ENCODE measurements around the gene ACTRT3. TPM values are rescaled to one million over a fixed set of nuclear protein-coding genes. Genes with fewer than 3 reads are reported as not detected.

ACTRT3 gene
- total and polyA plus RNA-seq, 2 donors (not counting 1 experiment from before 2014, with no cell fraction given) = 1.8 to 6.1 TPM

DNA sequence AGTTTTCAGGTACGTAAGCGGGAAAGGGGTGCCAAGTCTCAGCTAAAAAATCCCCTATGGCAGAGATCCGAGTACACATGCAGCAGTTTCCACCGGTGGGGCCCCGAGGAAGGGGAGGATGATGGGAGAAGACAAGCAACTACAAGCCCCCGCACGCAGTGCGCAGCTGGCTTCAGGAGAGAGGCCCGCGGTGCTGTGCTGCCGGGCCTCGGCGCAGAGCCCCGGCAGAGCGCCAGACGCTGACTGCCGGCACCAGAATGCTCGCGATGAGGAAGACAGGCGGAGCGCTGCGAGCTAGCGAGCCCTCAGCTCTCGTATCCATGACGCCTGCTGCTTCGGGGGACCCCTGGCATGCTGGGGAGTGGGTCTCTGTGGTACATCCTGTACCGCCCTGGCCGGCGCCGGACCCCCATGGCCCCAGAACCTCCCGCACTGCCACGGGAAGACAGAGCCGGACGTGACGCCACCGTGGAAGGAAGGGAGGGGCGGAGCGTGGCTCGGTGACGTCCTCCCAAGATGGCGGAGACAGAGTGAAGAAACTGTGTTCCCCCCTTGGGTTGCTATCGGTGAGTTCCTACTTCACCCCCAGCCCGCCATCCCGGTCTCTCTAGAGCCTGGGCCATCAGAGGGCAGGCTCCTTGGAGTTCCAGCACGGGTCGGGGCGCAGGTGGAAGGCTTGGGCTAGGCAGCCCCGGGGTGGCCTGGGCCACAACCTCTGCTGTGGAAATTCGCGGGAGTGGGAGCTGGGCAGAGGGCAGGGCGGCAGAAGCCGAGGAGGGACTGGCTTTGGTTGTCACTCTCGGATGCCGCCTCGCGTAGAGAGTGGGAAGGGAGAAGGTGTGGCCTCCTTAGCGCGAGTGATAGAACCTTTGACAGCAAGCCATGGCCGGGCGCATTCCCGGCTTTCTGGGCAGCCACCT lies 3.8 kb upstream of the ACTRT3 start, which contains the start of gene MYNN:
Gene MYNN (plus strand): TSS at position 500 of the 920 bp plus-strand sequence. CDS start 900 bp downstream, outside the sequence.
- H3K9me3 ChIP-seq (ENCODE audit: control insufficient read depth, insufficient read depth, low read depth, low read length) = no peaks in the 10 kb centered on the region
- peak within 1 kb of the TSS; percentile 86 to 97 (median 91) for H3K4me3 ChIP-seq (replicated peaks in 1 of 4; ENCODE audit: control extremely low read depth in 1 of 4, insufficient read depth in 1 of 4, low read depth in 3 of 4, low read length in 4 of 4)
- peak within 1 kb of the TSS; percentile 75 for H2AFZ ChIP-seq (ENCODE audit: low read length)
- H3K9ac ChIP-seq (ENCODE audit: insufficient read depth, low read length) = peak within 1 kb of the TSS; percentile 97
- no peaks in the 10 kb centered on the region for H4K20me1 ChIP-seq (ENCODE audit: control insufficient read depth, extremely low read depth, insufficient read depth, low read length)
- H3K79me2 ChIP-seq (ENCODE audit: control insufficient read depth, insufficient read depth, low read length) = peaks cover 27% of the 10 kb centered on the region
- H3K27me3 ChIP-seq (ENCODE audit: control insufficient read depth, insufficient read depth, low read length) = no peaks in the 10 kb centered on the region
- DNase-seq (ENCODE audit: low read depth in 2 of 2) = peak; percentile 84 to 88
- H3K4me2 ChIP-seq (ENCODE audit: extremely low read depth, insufficient read depth, low read length) = peak within 1 kb of the TSS; percentile 86
- peaks cover 5% of the 10 kb centered on the region for H3K4me1 ChIP-seq (ENCODE audit: control insufficient read depth, extremely low read depth, insufficient read depth, low read length)
- H3K27ac ChIP-seq (ENCODE audit: insufficient read depth, low read length) = peak within 1 kb of the TSS; percentile 99
- H3K36me3 ChIP-seq (ENCODE audit: control insufficient read depth, insufficient read depth, low read length) = no peaks in the 10 kb centered on the region
- TF ChIP-seq, protein P1, sequence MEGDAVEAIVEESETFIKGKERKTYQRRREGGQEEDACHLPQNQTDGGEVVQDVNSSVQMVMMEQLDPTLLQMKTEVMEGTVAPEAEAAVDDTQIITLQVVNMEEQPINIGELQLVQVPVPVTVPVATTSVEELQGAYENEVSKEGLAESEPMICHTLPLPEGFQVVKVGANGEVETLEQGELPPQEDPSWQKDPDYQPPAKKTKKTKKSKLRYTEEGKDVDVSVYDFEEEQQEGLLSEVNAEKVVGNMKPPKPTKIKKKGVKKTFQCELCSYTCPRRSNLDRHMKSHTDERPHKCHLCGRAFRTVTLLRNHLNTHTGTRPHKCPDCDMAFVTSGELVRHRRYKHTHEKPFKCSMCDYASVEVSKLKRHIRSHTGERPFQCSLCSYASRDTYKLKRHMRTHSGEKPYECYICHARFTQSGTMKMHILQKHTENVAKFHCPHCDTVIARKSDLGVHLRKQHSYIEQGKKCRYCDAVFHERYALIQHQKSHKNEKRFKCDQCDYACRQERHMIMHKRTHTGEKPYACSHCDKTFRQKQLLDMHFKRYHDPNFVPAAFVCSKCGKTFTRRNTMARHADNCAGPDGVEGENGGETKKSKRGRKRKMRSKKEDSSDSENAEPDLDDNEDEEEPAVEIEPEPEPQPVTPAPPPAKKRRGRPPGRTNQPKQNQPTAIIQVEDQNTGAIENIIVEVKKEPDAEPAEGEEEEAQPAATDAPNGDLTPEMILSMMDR (conservative IDR thresholded peaks at IDR 0.05 in 1 of 2, IDR thresholded peaks at IDR 0.05 in 1 of 2; ENCODE audit: low read depth in 1 of 2, low read length in 2 of 2) = no peak
- no peak for TF ChIP-seq EZH2 (IDR thresholded peaks at IDR 0.05; ENCODE audit: low read length, missing control alignments)

DNA sequence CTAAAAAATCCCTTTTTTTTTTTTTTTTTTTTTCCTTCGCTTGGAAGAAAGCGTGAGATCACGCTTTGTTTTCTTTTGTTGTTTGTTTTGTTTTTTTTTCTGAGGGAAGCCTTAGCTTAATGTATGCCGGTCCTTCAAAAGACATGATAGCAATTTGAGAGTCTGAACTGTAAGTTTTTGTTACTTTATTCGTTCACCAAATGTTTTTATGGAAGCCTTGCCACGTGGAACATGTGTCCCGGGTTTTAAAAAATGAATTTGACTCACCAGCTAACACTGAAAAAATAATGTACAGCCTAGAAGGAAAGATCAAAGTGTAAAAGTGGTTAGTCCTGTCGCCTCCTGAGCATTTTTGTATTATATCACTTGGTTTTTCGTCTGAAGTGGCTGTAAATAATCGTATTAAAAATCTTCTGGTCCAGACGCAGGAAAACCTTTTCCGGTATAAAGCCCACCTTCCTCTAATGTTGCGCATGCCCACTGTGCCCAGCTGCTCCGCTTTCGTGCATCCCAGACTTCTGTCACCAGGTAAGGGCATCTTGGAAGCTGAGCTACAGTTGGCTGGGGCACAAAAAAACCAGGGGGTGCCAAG lies 3.0 kb upstream of the ACTRT3 start:
- DNase-seq (ENCODE audit: low read depth in 2 of 2) = peak; percentile 77 to 87
- no peaks in the 10 kb centered on the region for H3K27me3 ChIP-seq (ENCODE audit: control insufficient read depth, insufficient read depth, low read length)
- H3K9ac ChIP-seq (ENCODE audit: insufficient read depth, low read length) = peak overlapping the region; percentile 97
- peaks cover 25% of the 10 kb centered on the region for H3K79me2 ChIP-seq (ENCODE audit: control insufficient read depth, insufficient read depth, low read length)
- H4K20me1 ChIP-seq (ENCODE audit: control insufficient read depth, extremely low read depth, insufficient read depth, low read length) = no peaks in the 10 kb centered on the region
- no peaks in the 10 kb centered on the region for H3K36me3 ChIP-seq (ENCODE audit: control insufficient read depth, insufficient read depth, low read length)
- peaks cover 5% of the 10 kb centered on the region for H3K4me1 ChIP-seq (ENCODE audit: control insufficient read depth, extremely low read depth, insufficient read depth, low read length)
- H2AFZ ChIP-seq (ENCODE audit: low read length) = peak overlapping the region; percentile 67
- peak overlapping the region; percentile 86 for H3K4me2 ChIP-seq (ENCODE audit: extremely low read depth, insufficient read depth, low read length)
- H3K27ac ChIP-seq (ENCODE audit: insufficient read depth, low read length) = peak overlapping the region; percentile 99
- no peaks in the 10 kb centered on the region for H3K9me3 ChIP-seq (ENCODE audit: control insufficient read depth, insufficient read depth, low read depth, low read length)
- TF ChIP-seq, protein P1 (conservative IDR thresholded peaks at IDR 0.05 in 1 of 2, IDR thresholded peaks at IDR 0.05 in 1 of 2; ENCODE audit: low read depth in 1 of 2, low read length in 2 of 2) = no peak
- no peak for TF ChIP-seq EZH2 (IDR thresholded peaks at IDR 0.05; ENCODE audit: low read length, missing control alignments)
- H3K4me3 ChIP-seq (replicated peaks in 1 of 4; ENCODE audit: control extremely low read depth in 1 of 4, insufficient read depth in 1 of 4, low read depth in 3 of 4, low read length in 4 of 4) = peak overlapping the region; percentile 86 to 97 (median 91)

All from fibroblast of lung (primary cell).